HG03432 (cell line): ENCODE data around the gene TMPRSS9.
A peak's percentile ranks its signal among the peaks of the same experiment; 100 is the strongest.

Experiments used
- ATAC-seq: cut with Tn5 transposase; IDR thresholded peaks from one replicate; pipeline ENCODE4 v1.9.1; 2021; ENCODE audit warnings: mild to moderate bottlenecking, moderate library complexity; ENCODE audit not compliant: unreplicated experiment

Gene TMPRSS9

GRCh38 chr19:2329149-2329478 lies 31.0 kb upstream of the TMPRSS9 start:
- peak; percentile 14 for ATAC-seq

- no peak for ATAC-seq
These were observed 30.6 kb upstream of the TMPRSS9 start for GRCh38 chr19:2329501-2329916.

- ATAC-seq, result no peak
These were observed 29.8 kb upstream of the TMPRSS9 start for GRCh38 chr19:2330255-2330631.

- ATAC-seq, result no peak
These were observed 29.3 kb upstream of the TMPRSS9 start for GRCh38 chr19:2330632-2331284.

- no peak for ATAC-seq
These were observed 28.3 kb upstream of the TMPRSS9 start for GRCh38 chr19:2331601-2332246.

GRCh38 chr19:2332341-2333026 lies 27.6 kb upstream of the TMPRSS9 start:
- no peak for ATAC-seq

- no peak for ATAC-seq
These were observed 26.8 kb upstream of the TMPRSS9 start for GRCh38 chr19:2333027-2333806.

- ATAC-seq, result no peak
These were observed 26.3 kb upstream of the TMPRSS9 start for GRCh38 chr19:2333807-2334211.

GRCh38 chr19:2334426-2334825 lies 25.6 kb upstream of the TMPRSS9 start:
- no peak for ATAC-seq

- no peak for ATAC-seq
These were observed 24.8 kb upstream of the TMPRSS9 start for GRCh38 chr19:2334986-2335846.

- ATAC-seq, result no peak
These were observed 24.2 kb upstream of the TMPRSS9 start for GRCh38 chr19:2335848-2336247.

- no peak for ATAC-seq
These were observed 23.3 kb upstream of the TMPRSS9 start for GRCh38 chr19:2336528-2337328.

GRCh38 chr19:2337329-2337707 lies 22.7 kb upstream of the TMPRSS9 start:
- ATAC-seq, result no peak

GRCh38 chr19:2338055-2338615 lies 21.9 kb upstream of the TMPRSS9 start:
- ATAC-seq, result no peak

GRCh38 chr19:2338751-2339643 lies 21.1 kb upstream of the TMPRSS9 start:
- ATAC-seq, result no peak

- no peak for ATAC-seq
These were observed 20.3 kb upstream of the TMPRSS9 start for GRCh38 chr19:2339644-2340310.

GRCh38 chr19:2340496-2341243 lies 19.4 kb upstream of the TMPRSS9 start:
- no peak for ATAC-seq
